Measurements from ENCODE around the gene SLC7A6. TPM values are rescaled to one million over a fixed set of nuclear protein-coding genes. Genes with fewer than 3 reads are reported as not detected.

Gene SLC7A6
- total RNA-seq, 1 donor from 2014 or later = 54.1 TPM

DNA sequence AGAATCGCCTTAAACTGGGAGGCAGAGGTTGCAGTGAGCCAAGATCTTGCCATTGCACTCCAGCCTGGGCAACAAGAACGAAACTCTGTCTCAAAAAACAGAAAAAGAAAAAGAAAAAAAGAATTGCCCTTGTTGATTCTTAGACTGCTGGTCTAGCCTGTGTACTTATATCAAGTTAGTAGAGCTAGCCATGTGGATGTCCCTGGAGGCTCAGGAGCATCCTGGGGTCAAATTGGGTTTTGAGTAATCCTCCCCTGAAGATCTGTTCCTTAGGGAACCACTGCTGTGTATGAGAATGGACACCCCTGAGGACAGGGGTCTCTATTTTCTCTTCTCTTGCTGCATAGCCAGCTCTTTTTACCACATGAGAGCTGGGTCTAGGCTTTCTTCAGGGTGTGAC, 24.9 kb downstream of the SLC7A6 start:
- Mint-ChIP-seq H3K9me3 (no peaks in the 10 kb centered on the region), H3K27me3 (no peaks in the 10 kb centered on the region), H3K4me3 (peak overlapping the region; percentile 62), H3K27ac (peak overlapping the region; percentile 90), H3K36me3 (ENCODE audit: low read depth) (peaks cover 55% of the 10 kb centered on the region), H3K4me1 (peaks cover 76% of the 10 kb centered on the region)
- no peak for TF ChIP-seq CTCF (IDR thresholded peaks at IDR 0.05)
- intact Hi-C loops (cut with micrococcal nuclease) = loop anchor here (1.0 to 5.0 kb wide), 5 partner anchors 14 to 898 kb away; partner anchors contain the start of genes SLC7A6, SLC7A6OS and SNTB2
- CTCF ChIA-PET = interaction anchor here (2.4 to 11.0 kb wide), 2 partner anchors 21 to 27 kb away, joined by 9 to 166 read pairs; partner anchors contain the start of genes PRMT7, SLC7A6 and SLC7A6OS
- DNase-seq = no peak
- ATAC-seq (ENCODE audit: low read depth) = no peak
- POLR2A ChIA-PET = interaction anchor here (0.7 to 3.8 kb wide), 8 partner anchors 13 to 487 kb away, joined by 3 to 59 read pairs (median 4); partner anchors contain the start of genes PLA2G15, PRMT7, SLC7A6 and SLC7A6OS

- ChIA-PET CTCF (interaction anchor here (1.0 to 11.0 kb wide), 3 partner anchors 21 to 39 kb away, joined by 5 to 166 read pairs (median 9); partner anchors contain the start of genes PRMT7, SLC7A6 and SLC7A6OS), POLR2A (interaction anchor here (0.7 to 3.8 kb wide), 10 partner anchors 10 to 488 kb away, joined by 3 to 59 read pairs (median 3); partner anchors contain the start of genes PLA2G15, PRMT7, SLC7A6 and SLC7A6OS)
- ATAC-seq (ENCODE audit: low read depth) = peak; percentile 89
- Mint-ChIP-seq H3K4me1 (peaks cover 70% of the 10 kb centered on the region), H3K27me3 (no peaks in the 10 kb centered on the region), H3K9me3 (no peaks in the 10 kb centered on the region), H3K4me3 (peak overlapping the region; percentile 62), H3K36me3 (ENCODE audit: low read depth) (peaks cover 59% of the 10 kb centered on the region), H3K27ac (peak overlapping the region; percentile 90)
- TF ChIP-seq CTCF (IDR thresholded peaks at IDR 0.05) = no peak
- peak; percentile 67 for DNase-seq
- intact Hi-C loops (cut with micrococcal nuclease) = loop anchor here (1.0 to 5.0 kb wide), 5 partner anchors 14 to 898 kb away; partner anchors contain the start of genes SLC7A6, SLC7A6OS and SNTB2
Observed at GRCh38 chr16:68289621-68290329, 25.4 kb downstream of the SLC7A6 start.

DNA sequence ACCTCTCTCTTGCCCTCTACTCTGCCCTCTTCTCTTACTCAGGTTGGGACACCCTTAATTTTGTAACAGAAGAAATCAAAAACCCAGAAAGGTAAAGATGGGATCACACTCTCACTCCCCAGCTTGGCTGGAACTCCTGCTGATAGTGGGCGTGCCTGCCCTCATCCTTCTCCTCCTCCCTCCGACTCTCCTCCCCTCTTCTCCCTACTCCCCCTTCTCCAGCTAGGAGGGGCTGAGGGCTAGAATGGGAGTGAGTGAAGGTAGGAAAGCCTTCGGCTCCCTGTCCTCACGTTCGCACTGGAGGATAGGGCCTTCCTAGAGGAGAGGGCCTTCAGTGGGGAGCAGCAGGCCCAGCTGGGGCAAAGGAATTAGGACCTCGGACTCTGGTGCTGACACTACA, 26.1 kb downstream of the SLC7A6 start:
- H3K9me3 Mint-ChIP-seq = no peaks in the 10 kb centered on the region
- intact Hi-C loops (cut with micrococcal nuclease) = no loop called here
- peaks cover 63% of the 10 kb centered on the region for H3K4me1 Mint-ChIP-seq
- no peak overlapping the region for H3K4me3 Mint-ChIP-seq
- H3K27ac Mint-ChIP-seq = peak overlapping the region; percentile 90
- ChIA-PET POLR2A (interaction anchor here (0.7 to 3.8 kb wide), 5 partner anchors 10 to 28 kb away, joined by 3 to 59 read pairs (median 3); partner anchors contain the start of genes PRMT7, SLC7A6 and SLC7A6OS), CTCF (interaction anchor here (1.0 to 11.0 kb wide), 3 partner anchors 20 to 39 kb away, joined by 5 to 166 read pairs (median 9); partner anchors contain the start of genes PRMT7, SLC7A6 and SLC7A6OS)
- ATAC-seq (ENCODE audit: low read depth) (no peak), DNase-seq (no peak)
- TF ChIP-seq CTCF (IDR thresholded peaks at IDR 0.05) = no peak
- peaks cover 66% of the 10 kb centered on the region for H3K36me3 Mint-ChIP-seq (ENCODE audit: low read depth)
- no peaks in the 10 kb centered on the region for H3K27me3 Mint-ChIP-seq

DNA sequence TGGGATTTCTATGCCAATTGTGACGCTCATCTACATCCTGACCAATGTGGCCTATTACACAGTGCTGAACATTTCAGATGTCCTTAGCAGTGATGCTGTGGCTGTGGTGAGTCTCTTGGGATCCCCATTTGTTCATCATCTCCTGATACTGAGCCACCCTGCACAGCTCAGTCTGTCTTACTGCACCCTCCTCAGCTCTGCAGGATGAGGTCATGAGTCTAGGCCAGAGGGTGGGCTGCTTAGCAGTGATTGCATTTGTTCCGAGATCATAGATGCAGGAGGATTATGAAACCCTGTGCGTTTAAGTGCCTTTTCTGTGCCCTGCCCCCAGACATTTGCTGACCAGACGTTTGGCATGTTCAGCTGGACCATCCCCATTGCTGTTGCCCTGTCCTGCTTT, 26.9 kb downstream of the SLC7A6 start:
- H3K4me1 Mint-ChIP-seq = peaks cover 55% of the 10 kb centered on the region
- H3K4me3 Mint-ChIP-seq = no peak overlapping the region
- TF ChIP-seq CTCF (IDR thresholded peaks at IDR 0.05) = no peak
- H3K9me3 Mint-ChIP-seq = no peaks in the 10 kb centered on the region
- intact Hi-C loops (cut with micrococcal nuclease) = no loop called here
- POLR2A ChIA-PET = interaction anchor here (1.2 to 3.8 kb wide), 2 partner anchors 20 to 28 kb away, joined by 3 to 59 read pairs; partner anchors contain the start of genes PRMT7, SLC7A6 and SLC7A6OS
- DNase-seq (no peak), ATAC-seq (ENCODE audit: low read depth) (no peak)
- H3K27ac Mint-ChIP-seq = peak overlapping the region; percentile 75
- H3K36me3 Mint-ChIP-seq (ENCODE audit: low read depth) = peaks cover 73% of the 10 kb centered on the region
- no peaks in the 10 kb centered on the region for H3K27me3 Mint-ChIP-seq
- CTCF ChIA-PET = interaction anchor here (1.0 to 11.0 kb wide), 3 partner anchors 19 to 37 kb away, joined by 3 to 166 read pairs (median 9); partner anchors contain the start of genes PRMT7, SLC7A6 and SLC7A6OS

DNA sequence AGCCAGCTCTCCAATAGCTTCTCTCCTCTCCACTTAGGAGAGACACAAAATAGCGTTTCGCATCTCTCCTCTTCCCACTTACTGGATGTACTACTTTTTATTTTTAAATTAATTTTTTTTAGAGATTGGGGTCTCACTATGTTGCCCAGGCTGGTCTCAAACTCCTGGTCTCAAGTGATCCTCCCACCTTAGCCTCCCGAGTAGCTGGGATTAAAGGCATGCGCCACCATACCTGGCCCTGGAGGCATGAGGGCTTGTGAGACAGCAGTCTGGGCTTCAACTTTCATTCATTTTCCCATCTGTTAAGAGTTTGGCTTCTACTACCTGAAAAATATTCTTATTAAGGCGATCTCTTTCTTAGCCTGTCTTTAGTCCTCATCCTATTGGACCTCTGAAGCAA, 28.1 kb downstream of the SLC7A6 start:
- CTCF ChIA-PET = interaction anchor here (11.0 kb wide), 1 partner anchor 30 kb away, joined by 166 read pairs; the partner anchor contains the start of gene SLC7A6
- intact Hi-C loops (cut with micrococcal nuclease) = no loop called here
- Mint-ChIP-seq H3K4me1 (peaks cover 43% of the 10 kb centered on the region), H3K36me3 (ENCODE audit: low read depth) (peaks cover 80% of the 10 kb centered on the region), H3K9me3 (no peaks in the 10 kb centered on the region), H3K27ac (no peak overlapping the region), H3K4me3 (no peak overlapping the region), H3K27me3 (no peaks in the 10 kb centered on the region)
- POLR2A ChIA-PET = no interaction called here
- ATAC-seq (ENCODE audit: low read depth) = no peak
- no peak for DNase-seq
- no peak for TF ChIP-seq CTCF (IDR thresholded peaks at IDR 0.05)
